GM21786 (cell line): ENCODE results near the gene OTUD6A.
"Not testable (repeated sequence)": the region's sequence is repeated elsewhere in the genome, so short reads cannot be mapped to it uniquely, and the experiment has no call there.

Experiments
- ATAC-seq: cut with Tn5 transposase; IDR thresholded peaks from one replicate; pipeline ENCODE4 v1.9.1; 2021; ENCODE audit not compliant: unreplicated experiment

OTUD6A gene

GRCh38 chrX:70044541-70045245 is 17.6 kb upstream of the OTUD6A start:
- ATAC-seq = no peak

GRCh38 chrX:70046978-70047377 is 15.3 kb upstream of the OTUD6A start:
- ATAC-seq = no peak

GRCh38 chrX:70049406-70049805 is 12.9 kb upstream of the OTUD6A start:
- ATAC-seq = no peak

GRCh38 chrX:70049925-70050324 is 12.3 kb upstream of the OTUD6A start, which contains the start of gene AWAT2:
TSS of gene AWAT2 (minus strand) at chrX:70049938. CDS start at chrX:70049932, 6 bp downstream.
- ATAC-seq = no peak

- no peak for ATAC-seq
These were observed 9.2 kb upstream of the OTUD6A start for GRCh38 chrX:70052895-70053615.

- no peak for ATAC-seq
These were observed 7.9 kb upstream of the OTUD6A start for GRCh38 chrX:70054391-70054790.

- no peak for ATAC-seq
These were observed 799 bp downstream of the OTUD6A start for GRCh38 chrX:70062961-70063550.

- ATAC-seq = no peak
These were observed 4.4 kb downstream of the OTUD6A start for GRCh38 chrX:70066646-70067045.

- no peak for ATAC-seq
These were observed 17.0 kb downstream of the OTUD6A start for GRCh38 chrX:70079297-70079696.

- no peak for ATAC-seq
These were observed 17.6 kb downstream of the OTUD6A start for GRCh38 chrX:70079870-70080269.

- ATAC-seq = no peak
These were observed 20.5 kb downstream of the OTUD6A start for GRCh38 chrX:70082723-70083122.

GRCh38 chrX:70084592-70085240 is 22.5 kb downstream of the OTUD6A start:
- no peak for ATAC-seq

GRCh38 chrX:70087857-70088630 is 25.8 kb downstream of the OTUD6A start:
- ATAC-seq = no peak

GRCh38 chrX:70088751-70089150 is 26.5 kb downstream of the OTUD6A start:
- ATAC-seq = no peak

- no peak for ATAC-seq
These were observed 27.5 kb downstream of the OTUD6A start for GRCh38 chrX:70089604-70090297.

GRCh38 chrX:70092247-70092646 is 30.0 kb downstream of the OTUD6A start:
- ATAC-seq = no peak

- no peak for ATAC-seq
These were observed 33.8 kb downstream of the OTUD6A start for GRCh38 chrX:70096052-70096451.

GRCh38 chrX:70105229-70105628 is 43.0 kb downstream of the OTUD6A start:
- no peak for ATAC-seq

- ATAC-seq = not testable (repeated sequence)
These were observed 49.3 kb downstream of the OTUD6A start for GRCh38 chrX:70111436-70112026.
